SK-N-SH treated with all-trans-retinoic acid at 6 μM for 48 hours (cell line): ENCODE results near the gene PALMD.

Experiments used
- ARNTL ChIP-seq: fragments of 450-650 bp; formaldehyde crosslinking; IDR thresholded peaks from 2 replicates; pipeline ENCODE4 v1.5.0; 2020; ENCODE audit warnings: low read depth, mild to moderate bottlenecking, moderate library complexity, borderline replicate concordance
- ISL1 ChIP-seq: fragments of 250-450 bp; sonication (Bioruptor Pico); IDR thresholded peaks from 2 replicates; pipeline ENCODE4 v2.1.2; 2022; ENCODE audit warnings: mild to moderate bottlenecking, moderate library complexity
- OSR1 ChIP-seq: fragments of 250-450 bp; sonication (Bioruptor Pico); IDR thresholded peaks from 2 replicates; pipeline ENCODE4 v1.8.0; 2022; ENCODE audit warnings: moderate library complexity, mild to moderate bottlenecking, inconsistent platforms
- PATZ1 ChIP-seq: fragments of 250-450 bp; sonication (Bioruptor Pico); IDR thresholded peaks from 2 replicates; pipeline ENCODE4 v1.8.0; 2020; ENCODE audit warnings: mild to moderate bottlenecking, moderate library complexity, borderline replicate concordance
- TCF4 ChIP-seq: fragments of 250-450 bp; sonication (Bioruptor Pico); IDR thresholded peaks from 2 replicates; pipeline ENCODE4 v1.8.0; 2021; ENCODE audit warnings: mild to moderate bottlenecking, moderate library complexity, borderline replicate concordance
- TOX ChIP-seq: fragments of 250-450 bp; sonication (Bioruptor Pico); IDR thresholded peaks from 2 replicates; pipeline ENCODE4 v1.8.0; 2021; ENCODE audit warnings: mild to moderate bottlenecking, moderate library complexity, borderline replicate concordance
- ZC3H10 ChIP-seq: fragments of 250-450 bp; sonication (Bioruptor Pico); IDR thresholded peaks from 2 replicates; pipeline ENCODE4 v1.5.1; 2021; ENCODE audit warnings: mild to moderate bottlenecking, moderate library complexity
- ZFP30 ChIP-seq: fragments of 450-650 bp; formaldehyde crosslinking; IDR thresholded peaks from 2 replicates; pipeline ENCODE4 v1.5.0; 2022; ENCODE audit warnings: mild to moderate bottlenecking, moderate library complexity
- TF ChIP-seq, protein P1 (sequence below): fragments of 250-450 bp; sonication (Bioruptor Pico); IDR thresholded peaks from 2 replicates; pipeline ENCODE4 v1.5.0; 2020; ENCODE audit warnings: mild to moderate bottlenecking, moderate library complexity

- TF ChIP-seq TCF4 (CRISPR knock-in tag) (no peak), ISL1 (CRISPR knock-in tag) (no peak), ZC3H10 (CRISPR knock-in tag) (no peak), ZFP30 (no peak), OSR1 (no peak), ARNTL (no peak), TOX (CRISPR knock-in tag) (no peak), PATZ1 (CRISPR knock-in tag) (no peak)
- TF ChIP-seq, protein P1, sequence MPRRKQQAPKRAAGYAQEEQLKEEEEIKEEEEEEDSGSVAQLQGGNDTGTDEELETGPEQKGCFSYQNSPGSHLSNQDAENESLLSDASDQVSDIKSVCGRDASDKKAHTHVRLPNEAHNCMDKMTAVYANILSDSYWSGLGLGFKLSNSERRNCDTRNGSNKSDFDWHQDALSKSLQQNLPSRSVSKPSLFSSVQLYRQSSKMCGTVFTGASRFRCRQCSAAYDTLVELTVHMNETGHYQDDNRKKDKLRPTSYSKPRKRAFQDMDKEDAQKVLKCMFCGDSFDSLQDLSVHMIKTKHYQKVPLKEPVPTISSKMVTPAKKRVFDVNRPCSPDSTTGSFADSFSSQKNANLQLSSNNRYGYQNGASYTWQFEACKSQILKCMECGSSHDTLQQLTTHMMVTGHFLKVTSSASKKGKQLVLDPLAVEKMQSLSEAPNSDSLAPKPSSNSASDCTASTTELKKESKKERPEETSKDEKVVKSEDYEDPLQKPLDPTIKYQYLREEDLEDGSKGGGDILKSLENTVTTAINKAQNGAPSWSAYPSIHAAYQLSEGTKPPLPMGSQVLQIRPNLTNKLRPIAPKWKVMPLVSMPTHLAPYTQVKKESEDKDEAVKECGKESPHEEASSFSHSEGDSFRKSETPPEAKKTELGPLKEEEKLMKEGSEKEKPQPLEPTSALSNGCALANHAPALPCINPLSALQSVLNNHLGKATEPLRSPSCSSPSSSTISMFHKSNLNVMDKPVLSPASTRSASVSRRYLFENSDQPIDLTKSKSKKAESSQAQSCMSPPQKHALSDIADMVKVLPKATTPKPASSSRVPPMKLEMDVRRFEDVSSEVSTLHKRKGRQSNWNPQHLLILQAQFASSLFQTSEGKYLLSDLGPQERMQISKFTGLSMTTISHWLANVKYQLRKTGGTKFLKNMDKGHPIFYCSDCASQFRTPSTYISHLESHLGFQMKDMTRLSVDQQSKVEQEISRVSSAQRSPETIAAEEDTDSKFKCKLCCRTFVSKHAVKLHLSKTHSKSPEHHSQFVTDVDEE (CRISPR knock-in tag) = no peak
Measured at GRCh38 chr1:99634971-99635624, 10.8 kb upstream of the PALMD start.
